HepG2 (cell line): Measurements from ENCODE around the gene EFNA4. TPM values are rescaled to one million over a fixed set of nuclear protein-coding genes. Genes with fewer than 3 reads are reported as not detected.

Experiments
- ARNT2 ChIP-seq: sonication (generic); formaldehyde crosslinking; IDR thresholded peaks from 2 replicates; pipeline ENCODE4 v1.8.0; 2022; ENCODE audit warnings: mild to moderate bottlenecking, low read depth, missing genetic modification reagents, moderate library complexity
- BORCS8-MEF2B ChIP-seq: sonication (generic); formaldehyde crosslinking; IDR thresholded peaks from 2 replicates; pipeline ENCODE4 v1.8.0; 2022; ENCODE audit warnings: mild to moderate bottlenecking, missing genetic modification reagents
- CREBL2 ChIP-seq: sonication (generic); formaldehyde crosslinking; IDR thresholded peaks from 2 replicates; pipeline ENCODE4 v1.8.1; 2023; ENCODE audit warnings: missing genetic modification reagents, mild to moderate bottlenecking, borderline replicate concordance
- DRAP1 ChIP-seq: IDR thresholded peaks from 2 replicates; pipeline ENCODE4 v1.6.1; 2016; ENCODE audit warnings: missing genetic modification reagents, missing compliant biosample characterization
- GABPA ChIP-seq, 2 experiments: IDR thresholded peaks; 2 replicates each; pipeline ENCODE4 v1.6.1; 2011 to 2016; ENCODE audit warnings: low read depth in 2 of 2, low read length in 1 of 2, missing biosample characterization in 1 of 2, missing genetic modification characterization in 1 of 2
- HDAC2 ChIP-seq: sonication (generic); formaldehyde crosslinking; IDR thresholded peaks from 2 replicates; pipeline ENCODE4 v1.4.0; 2020; ENCODE audit warnings: missing genetic modification reagents
- HMG20A ChIP-seq: IDR thresholded peaks from 2 replicates; pipeline ENCODE4 v1.6.1; 2016; ENCODE audit warnings: borderline replicate concordance
- HNRNPK ChIP-seq: fragments of 200-400 bp; formaldehyde crosslinking; IDR thresholded peaks from 2 replicates; pipeline ENCODE4 v1.6.1; 2018; ENCODE audit warnings: low read length, low read depth, moderate library complexity, mild to moderate bottlenecking; ENCODE audit not compliant: poor library complexity, severe bottlenecking
- KLF6 ChIP-seq: IDR thresholded peaks from 2 replicates; pipeline ENCODE4 v1.8.0; 2016; ENCODE audit warnings: missing biosample characterization, missing genetic modification reagents
- MAZ ChIP-seq, 2 experiments: sonication (generic) in 1 of 2; formaldehyde crosslinking in 1 of 2; IDR thresholded peaks; 2 replicates each; pipeline versions ENCODE4 v1.5.0 to v1.6.1; 2012 to 2020; ENCODE audit warnings: low read depth in 2 of 2, mild to moderate bottlenecking in 2 of 2, borderline replicate concordance in 1 of 2, improper control_type of control experiment in 1 of 2, low read length in 1 of 2, missing genetic modification reagents in 1 of 2, moderate library complexity in 1 of 2
- MTF1 ChIP-seq: sonication (generic); formaldehyde crosslinking; IDR thresholded peaks from 2 replicates; pipeline ENCODE4 v1.5.0; 2020; ENCODE audit warnings: missing genetic modification reagents
- PHF20 ChIP-seq: sonication (generic); formaldehyde crosslinking; IDR thresholded peaks from 2 replicates; pipeline ENCODE4 v1.5.0; 2020; ENCODE audit warnings: mild to moderate bottlenecking, missing genetic modification reagents
- POGZ ChIP-seq: sonication (generic); formaldehyde crosslinking; IDR thresholded peaks from 2 replicates; pipeline ENCODE4 v1.4.0; 2020; ENCODE audit warnings: mild to moderate bottlenecking, missing genetic modification reagents
- POLR2AphosphoS5 ChIP-seq: IDR thresholded peaks from 2 replicates; pipeline ENCODE4 v1.6.1; 2012; ENCODE audit warnings: low read depth, low read length
- SUZ12 ChIP-seq: fragments of 150-350 bp; IDR thresholded peaks from 2 replicates; pipeline ENCODE4 v1.6.1; 2014; ENCODE audit warnings: low read depth, low read length
- TAF1 ChIP-seq: sonication (generic); formaldehyde crosslinking; IDR thresholded peaks from 2 replicates; pipeline ENCODE4 v1.4.0; 2020; ENCODE audit warnings: missing genetic modification reagents
- XBP1 ChIP-seq: sonication (generic); formaldehyde crosslinking; IDR thresholded peaks from 2 replicates; pipeline ENCODE4 v1.5.0; 2020; ENCODE audit warnings: missing genetic modification reagents
- ZBTB2 ChIP-seq: sonication (generic); formaldehyde crosslinking; IDR thresholded peaks from 2 replicates; pipeline ENCODE4 v1.8.0; 2022; ENCODE audit warnings: low read depth, missing genetic modification reagents
- ZFP37 ChIP-seq: sonication (generic); formaldehyde crosslinking; IDR thresholded peaks from 2 replicates; pipeline ENCODE4 v1.4.0; 2020; ENCODE audit warnings: missing genetic modification reagents, borderline replicate concordance
- ZFYVE20 ChIP-seq: sonication (generic); formaldehyde crosslinking; IDR thresholded peaks from 2 replicates; pipeline ENCODE4 v1.8.0; 2023; ENCODE audit warnings: low read depth, mild to moderate bottlenecking, moderate library complexity, missing genetic modification reagents, borderline replicate concordance
- ZNF225 ChIP-seq: sonication (generic); formaldehyde crosslinking; IDR thresholded peaks from 2 replicates; pipeline ENCODE4 v1.4.0; 2020; ENCODE audit warnings: mild to moderate bottlenecking, missing genetic modification reagents
- ZNF749 ChIP-seq: sonication (generic); formaldehyde crosslinking; IDR thresholded peaks from 2 replicates; pipeline ENCODE4 v1.8.0; 2022; ENCODE audit warnings: mild to moderate bottlenecking, missing genetic modification reagents, moderate library complexity, borderline replicate concordance
- polyA plus RNA-seq, 8 experiments: library from polyadenylated mRNA; depleted of rRNA in 3 of 8; stranded (reverse) in 7 of 8; unstranded in 1 of 8; fragments of >200 nt; fragmentation: Illumina TruSeq in 4 of 8; extraction: Trizol in 4 of 8; gene quantifications; 2 replicates each; pipeline versions ENCODE4 v1.2.1 to v1.2.3, GENCODE V29; 2011 to 2016; ENCODE audit warnings: low read depth in 4 of 8, missing spikeins in 1 of 8, mixed read lengths in 1 of 8; ENCODE audit not compliant: insufficient read depth in 1 of 8
- total RNA-seq, 5 experiments: library from RNA; depleted of rRNA; stranded (reverse); fragments of >200 nt; fragmentation: Illumina TruSeq; extraction: Trizol; gene quantifications; 2 replicates each; pipeline ENCODE4 v1.2.3, GENCODE V29; 2016; ENCODE audit warnings: low read depth in 1 of 5
- TF ChIP-seq, protein P1 (sequence below): sonication (generic); formaldehyde crosslinking; IDR thresholded peaks from 2 replicates; pipeline ENCODE4 v1.8.0; 2022; ENCODE audit warnings: missing genetic modification reagents, mild to moderate bottlenecking, borderline replicate concordance
- TF ChIP-seq, protein P2 (sequence below): sonication (generic); formaldehyde crosslinking; IDR thresholded peaks from 2 replicates; pipeline ENCODE4 v1.4.0; 2020; ENCODE audit warnings: mild to moderate bottlenecking, missing genetic modification reagents
- TF ChIP-seq, protein P3 (sequence below): IDR thresholded peaks from 2 replicates; pipeline ENCODE4 v1.6.1; 2016; ENCODE audit warnings: missing biosample characterization, missing genetic modification reagents, low read depth

The EFNA4 gene
- total and polyA plus RNA-seq, 2 of the 13 experiments (the other 11 are each of a cell fraction or from before 2014, with no cell fraction given): 12.0 to 17.2 TPM

DNA sequence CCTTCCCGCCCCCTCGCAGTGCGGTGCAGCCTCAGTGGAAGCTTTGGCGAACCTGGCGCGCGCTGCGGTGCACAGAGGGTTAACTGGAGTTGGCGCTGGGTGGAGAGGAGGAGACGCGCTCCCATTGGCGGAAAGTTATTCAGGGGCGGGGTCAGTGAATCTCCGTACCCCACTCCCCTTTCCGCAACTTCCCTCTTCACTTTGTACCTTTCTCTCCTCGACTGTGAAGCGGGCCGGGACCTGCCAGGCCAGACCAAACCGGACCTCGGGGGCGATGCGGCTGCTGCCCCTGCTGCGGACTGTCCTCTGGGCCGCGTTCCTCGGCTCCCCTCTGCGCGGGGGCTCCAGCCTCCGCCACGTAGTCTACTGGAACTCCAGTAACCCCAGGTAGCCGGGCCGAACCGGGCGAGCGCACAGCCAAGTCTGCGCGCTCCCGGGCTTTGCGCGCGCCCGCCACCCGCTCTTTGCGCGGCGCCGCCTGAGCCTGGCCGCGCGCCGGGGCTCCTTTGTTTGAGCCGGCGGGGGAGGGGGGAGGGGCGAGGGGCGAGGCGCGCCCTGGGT is at the start of gene EFNA4 (continued):
- TF ChIP-seq ZNF749 (CRISPR knock-in tag) (0 out of 2 replicates have a peak, but pooled peaks have one; percentile 25), PHF20 (CRISPR knock-in tag) (peak; percentile 36; the same call in 1 of the 2 replicates), BORCS8-MEF2B (no peak), CREBL2 (CRISPR knock-in tag) (no peak), ZFYVE20 (CRISPR knock-in tag) (0 out of 2 replicates have a peak, but pooled peaks have one; percentile 33), ZNF225 (CRISPR knock-in tag) (no peak), MAZ (IDR thresholded peaks at IDR 0.05; ENCODE audit: borderline replicate concordance, low read depth, low read length) (no peak; the same call in 1 of the 2 replicates), MAZ (CRISPR knock-in tag; IDR thresholded peaks at IDR 0.05; ENCODE audit: low read depth) (peak; percentile 31), XBP1 (CRISPR knock-in tag) (no peak), MTF1 (CRISPR knock-in tag) (no peak), ZBTB2 (CRISPR knock-in tag) (0 out of 2 replicates have a peak, but pooled peaks have one; percentile 26), KLF6 (CRISPR knock-in tag) (0 out of 2 replicates have a peak, but pooled peaks have one; percentile 44), ARNT2 (CRISPR knock-in tag) (0 out of 2 replicates have a peak, but pooled peaks have one; percentile 41), SUZ12 (no peak), ZFP37 (CRISPR knock-in tag) (no peak), HMG20A (CRISPR knock-in tag) (no peak), POGZ (0 out of 2 replicates have a peak, but pooled peaks have one; percentile 19), GABPA (IDR thresholded peaks at IDR 0.05; ENCODE audit: low read depth, low read length) (no peak), GABPA (CRISPR knock-in tag; IDR thresholded peaks at IDR 0.05; ENCODE audit: low read depth) (peak; percentile 39; the same call in 1 of the 2 replicates), DRAP1 (CRISPR knock-in tag) (peak; percentile 85), HDAC2 (CRISPR knock-in tag) (peak; percentile 50; the same call in 1 of the 2 replicates), HNRNPK (peak; percentile 49), POLR2AphosphoS5 (peak; percentile 96), TAF1 (peak; percentile 89)
- TF ChIP-seq, protein P1, sequence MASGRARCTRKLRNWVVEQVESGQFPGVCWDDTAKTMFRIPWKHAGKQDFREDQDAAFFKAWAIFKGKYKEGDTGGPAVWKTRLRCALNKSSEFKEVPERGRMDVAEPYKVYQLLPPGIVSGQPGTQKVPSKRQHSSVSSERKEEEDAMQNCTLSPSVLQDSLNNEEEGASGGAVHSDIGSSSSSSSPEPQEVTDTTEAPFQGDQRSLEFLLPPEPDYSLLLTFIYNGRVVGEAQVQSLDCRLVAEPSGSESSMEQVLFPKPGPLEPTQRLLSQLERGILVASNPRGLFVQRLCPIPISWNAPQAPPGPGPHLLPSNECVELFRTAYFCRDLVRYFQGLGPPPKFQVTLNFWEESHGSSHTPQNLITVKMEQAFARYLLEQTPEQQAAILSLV (CRISPR knock-in tag): no peak
- TF ChIP-seq, protein P2, sequence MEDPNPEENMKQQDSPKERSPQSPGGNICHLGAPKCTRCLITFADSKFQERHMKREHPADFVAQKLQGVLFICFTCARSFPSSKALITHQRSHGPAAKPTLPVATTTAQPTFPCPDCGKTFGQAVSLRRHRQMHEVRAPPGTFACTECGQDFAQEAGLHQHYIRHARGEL: no peak
- TF ChIP-seq, protein P3, sequence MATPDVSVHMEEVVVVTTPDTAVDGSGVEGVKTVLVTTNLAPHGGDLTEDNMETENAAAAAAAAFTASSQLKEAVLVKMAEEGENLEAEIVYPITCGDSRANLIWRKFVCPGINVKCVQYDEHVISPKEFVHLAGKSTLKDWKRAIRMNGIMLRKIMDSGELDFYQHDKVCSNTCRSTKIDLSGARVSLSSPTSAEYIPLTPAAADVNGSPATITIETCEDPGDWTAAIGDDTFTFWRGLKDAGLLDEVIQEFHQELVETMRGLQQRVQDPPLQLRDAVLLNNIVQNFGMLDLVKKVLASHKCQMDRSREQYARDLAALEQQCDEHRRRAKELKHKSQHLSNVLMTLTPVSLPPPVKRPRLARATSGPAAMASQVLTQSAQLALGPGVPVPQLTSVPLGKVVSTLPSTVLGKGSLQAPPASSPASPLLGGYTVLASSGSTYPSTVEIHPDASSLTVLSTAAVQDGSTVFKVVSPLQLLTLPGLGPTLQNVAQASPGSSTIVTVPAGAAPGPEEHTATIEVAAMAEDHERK: no peak
